Fibroblast of lung (primary cell): ENCODE data around the gene EFNA5.

ENCODE experiments used
- CTCF ChIP-seq, 2 donors: IDR thresholded peaks in 1 of 2; conservative IDR thresholded peaks in 1 of 2; 1 replicate in 1 of 2; 2 replicates in 1 of 2; pipeline ENCODE4 v1.5.1; 2011 to 2012; ENCODE audit warnings: low read length in 2 of 2, control low read depth in 1 of 2, inconsistent platforms in 1 of 2, low read depth in 1 of 2, mild to moderate bottlenecking in 1 of 2
- EZH2 ChIP-seq: IDR thresholded peaks from 2 replicates; pipeline ENCODE4 v1.5.1; 2012; ENCODE audit warnings: low read length, control low read depth, mild to moderate bottlenecking; ENCODE audit errors: missing control alignments

GRCh38 chr5:107719034-107719606, 48.4 kb upstream of the EFNA5 start:
- no peak for TF ChIP-seq EZH2
- no peak for TF ChIP-seq CTCF (conservative IDR thresholded peaks at IDR 0.05 in 1 of 2, IDR thresholded peaks at IDR 0.05 in 1 of 2; ENCODE audit: low read depth in 1 of 2, low read length in 2 of 2)
